Measurements from ENCODE around the gene ERAP2. TPM values are rescaled to one million over a fixed set of nuclear protein-coding genes. Genes with fewer than 3 reads are reported as not detected.

The ERAP2 gene
- total RNA-seq, 1 experiment from 2014 or later = 4.5 TPM

DNA sequence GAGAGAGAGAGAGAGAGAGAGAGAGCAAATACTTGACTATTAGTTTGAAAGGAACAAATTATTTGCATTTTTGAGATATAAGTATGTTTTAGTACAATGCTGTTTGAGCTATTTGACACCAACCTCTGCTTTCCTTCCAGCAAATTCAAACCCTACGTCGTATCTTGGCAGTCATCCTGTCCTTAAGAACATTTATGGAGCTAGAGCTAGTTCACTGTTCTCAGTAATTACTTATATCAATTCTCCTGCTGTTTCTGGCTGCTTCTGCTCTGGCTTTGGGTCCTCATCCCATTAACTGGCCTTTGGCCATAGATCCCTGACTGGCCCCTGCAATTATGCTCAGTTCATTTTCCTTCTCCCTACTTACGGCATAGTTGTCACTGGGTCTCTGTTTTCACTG is 19.9 kb upstream of the ERAP2 start:
- ChIA-PET CTCF (no interaction called here), POLR2A (no interaction called here)
- Histone ChIP-seq H3K9me3 (no peaks in the 10 kb centered on the region), H3K36me3 (ENCODE audit: control insufficient read depth, insufficient read depth, low read length) (no peaks in the 10 kb centered on the region), H3K4me3 (ENCODE audit: low read depth, low read length) (no peak overlapping the region), H3K4me1 (no peaks in the 10 kb centered on the region), H3K27me3 (replicated peaks; ENCODE audit: control insufficient read depth, insufficient read depth, low read length) (no peaks in the 10 kb centered on the region)
- Mint-ChIP-seq H3K27ac (ENCODE audit: unreplicated experiment) (no peak overlapping the region), H3K9me3 (ENCODE audit: unreplicated experiment) (no peaks in the 10 kb centered on the region), H3K36me3 (ENCODE audit: insufficient read depth, unreplicated experiment) (no peaks in the 10 kb centered on the region), H3K27me3 (ENCODE audit: insufficient read depth, unreplicated experiment) (no peaks in the 10 kb centered on the region), H3K4me3 (ENCODE audit: unreplicated experiment) (no peak overlapping the region), H3K4me1 (ENCODE audit: low read depth, unreplicated experiment) (no peaks in the 10 kb centered on the region)
- intact Hi-C loops (cut with micrococcal nuclease; ENCODE audit: unreplicated experiment) = no loop called here
- DNase-seq = no peak
- TF ChIP-seq, protein P1, sequence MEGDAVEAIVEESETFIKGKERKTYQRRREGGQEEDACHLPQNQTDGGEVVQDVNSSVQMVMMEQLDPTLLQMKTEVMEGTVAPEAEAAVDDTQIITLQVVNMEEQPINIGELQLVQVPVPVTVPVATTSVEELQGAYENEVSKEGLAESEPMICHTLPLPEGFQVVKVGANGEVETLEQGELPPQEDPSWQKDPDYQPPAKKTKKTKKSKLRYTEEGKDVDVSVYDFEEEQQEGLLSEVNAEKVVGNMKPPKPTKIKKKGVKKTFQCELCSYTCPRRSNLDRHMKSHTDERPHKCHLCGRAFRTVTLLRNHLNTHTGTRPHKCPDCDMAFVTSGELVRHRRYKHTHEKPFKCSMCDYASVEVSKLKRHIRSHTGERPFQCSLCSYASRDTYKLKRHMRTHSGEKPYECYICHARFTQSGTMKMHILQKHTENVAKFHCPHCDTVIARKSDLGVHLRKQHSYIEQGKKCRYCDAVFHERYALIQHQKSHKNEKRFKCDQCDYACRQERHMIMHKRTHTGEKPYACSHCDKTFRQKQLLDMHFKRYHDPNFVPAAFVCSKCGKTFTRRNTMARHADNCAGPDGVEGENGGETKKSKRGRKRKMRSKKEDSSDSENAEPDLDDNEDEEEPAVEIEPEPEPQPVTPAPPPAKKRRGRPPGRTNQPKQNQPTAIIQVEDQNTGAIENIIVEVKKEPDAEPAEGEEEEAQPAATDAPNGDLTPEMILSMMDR (IDR thresholded peaks at IDR 0.05; ENCODE audit: insufficient read depth in 1 of 2, low read depth in 1 of 2, low read length in 1 of 2, severe bottlenecking in 1 of 2, unreplicated experiment in 1 of 2) = no peak
- no TSS peak for BruUV-seq (replicated peaks)

DNA sequence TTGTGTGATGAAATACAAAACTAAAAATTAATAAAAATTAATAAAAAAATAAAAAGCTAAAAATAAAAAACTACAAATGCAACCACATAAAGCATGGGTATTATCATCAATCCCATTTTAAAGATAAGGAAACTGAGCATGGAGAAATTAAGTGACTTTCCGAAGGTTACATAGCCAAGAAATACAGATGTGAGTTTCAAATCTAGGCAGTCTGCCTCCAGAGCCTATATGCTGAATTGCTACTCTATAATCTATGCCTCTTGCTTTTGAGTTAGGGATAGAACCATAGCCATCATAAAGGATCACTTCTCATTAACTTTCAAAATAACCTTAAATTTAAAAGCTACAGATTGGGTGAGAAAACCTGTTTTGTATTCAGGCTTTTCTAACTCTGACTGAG is 18.8 kb upstream of the ERAP2 start:
- Histone ChIP-seq H3K4me1 (no peaks in the 10 kb centered on the region), H3K36me3 (ENCODE audit: control insufficient read depth, insufficient read depth, low read length) (no peaks in the 10 kb centered on the region), H3K27me3 (replicated peaks; ENCODE audit: control insufficient read depth, insufficient read depth, low read length) (no peaks in the 10 kb centered on the region), H3K4me3 (ENCODE audit: low read depth, low read length) (no peak overlapping the region), H3K9me3 (no peaks in the 10 kb centered on the region)
- Mint-ChIP-seq H3K4me3 (ENCODE audit: unreplicated experiment) (no peak overlapping the region), H3K27ac (ENCODE audit: unreplicated experiment) (no peak overlapping the region), H3K9me3 (ENCODE audit: unreplicated experiment) (no peaks in the 10 kb centered on the region), H3K36me3 (ENCODE audit: insufficient read depth, unreplicated experiment) (no peaks in the 10 kb centered on the region), H3K4me1 (ENCODE audit: low read depth, unreplicated experiment) (no peaks in the 10 kb centered on the region), H3K27me3 (ENCODE audit: insufficient read depth, unreplicated experiment) (no peaks in the 10 kb centered on the region)
- ChIA-PET POLR2A (no interaction called here), CTCF (no interaction called here)
- intact Hi-C loops (cut with micrococcal nuclease; ENCODE audit: unreplicated experiment) = no loop called here
- no TSS peak for BruUV-seq (replicated peaks)
- TF ChIP-seq, protein P1 (IDR thresholded peaks at IDR 0.05; ENCODE audit: insufficient read depth in 1 of 2, low read depth in 1 of 2, low read length in 1 of 2, severe bottlenecking in 1 of 2, unreplicated experiment in 1 of 2) = no peak
- DNase-seq = no peak

DNA sequence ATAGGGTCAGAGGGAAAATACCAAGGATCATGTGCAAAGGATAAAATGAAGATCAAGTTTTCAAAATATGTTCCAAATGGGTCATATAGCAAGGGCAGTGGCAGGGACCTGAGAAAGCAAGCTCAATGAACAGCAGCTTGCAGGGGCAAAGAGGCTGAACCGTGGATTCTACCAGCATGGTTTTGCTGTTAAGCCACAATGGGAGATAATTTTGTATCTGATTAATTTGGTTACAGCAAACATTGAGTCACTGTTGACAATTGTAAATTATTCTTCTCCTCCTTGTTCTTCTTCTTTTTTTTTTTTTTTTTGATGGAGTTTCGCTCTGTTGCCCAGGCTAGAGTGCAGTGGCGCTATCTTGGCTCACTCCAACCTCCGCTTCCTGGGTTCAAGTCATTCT is 18.4 kb upstream of the ERAP2 start:
- Histone ChIP-seq H3K27me3 (replicated peaks; ENCODE audit: control insufficient read depth, insufficient read depth, low read length) (no peaks in the 10 kb centered on the region), H3K36me3 (ENCODE audit: control insufficient read depth, insufficient read depth, low read length) (no peaks in the 10 kb centered on the region), H3K4me1 (no peaks in the 10 kb centered on the region), H3K4me3 (ENCODE audit: low read depth, low read length) (no peak overlapping the region), H3K9me3 (no peaks in the 10 kb centered on the region)
- intact Hi-C loops (cut with micrococcal nuclease; ENCODE audit: unreplicated experiment) = no loop called here
- no peak overlapping the region for H3K27ac Mint-ChIP-seq (ENCODE audit: unreplicated experiment)
- BruUV-seq (replicated peaks) = no TSS peak
- no peak for DNase-seq
- TF ChIP-seq, protein P1 (IDR thresholded peaks at IDR 0.05; ENCODE audit: insufficient read depth in 1 of 2, low read depth in 1 of 2, low read length in 1 of 2, severe bottlenecking in 1 of 2, unreplicated experiment in 1 of 2) = no peak
- no peaks in the 10 kb centered on the region for H3K9me3 Mint-ChIP-seq (ENCODE audit: unreplicated experiment)
- ChIA-PET CTCF (no interaction called here), POLR2A (no interaction called here)
- H3K4me3 Mint-ChIP-seq (ENCODE audit: unreplicated experiment) = no peak overlapping the region
- H3K27me3 Mint-ChIP-seq (ENCODE audit: insufficient read depth, unreplicated experiment) = no peaks in the 10 kb centered on the region
- H3K4me1 Mint-ChIP-seq (ENCODE audit: low read depth, unreplicated experiment) = no peaks in the 10 kb centered on the region
- no peaks in the 10 kb centered on the region for H3K36me3 Mint-ChIP-seq (ENCODE audit: insufficient read depth, unreplicated experiment)
